GM12878 (cell line): ENCODE results near the gene SEBOX. TPM values are rescaled to one million over a fixed set of nuclear protein-coding genes. Genes with fewer than 3 reads are reported as not detected.

Experiments used
- ATAC-seq: fragments of 200-7000 bp; cut with Tn5 transposase; 3 replicates; pipeline ENCODE4 v1.9.1; 2020; ENCODE audit warnings: mild to moderate bottlenecking, moderate library complexity
- BruUV-seq: library from RNA; stranded (reverse); fragments of 400-500 nt; replicated peaks from 2 replicates; lab custom pipeline; 2021; lab: Mats Ljungman, UMichigan
- CTCF ChIA-PET: fragments of 300-600 bp; sonication (Branson Sonifier 250); formaldehyde crosslinking; extraction: SDS; loops from one replicate; lab custom pipeline; 2021; ENCODE audit warnings: inconsistent platforms; lab: Yijun Ruan, JAX
- POLR2A ChIA-PET: fragments of 350-600 bp; formaldehyde crosslinking; extraction: SDS; loops from one replicate; lab custom pipeline; 2021; ENCODE audit warnings: inconsistent platforms; lab: Charles Lee
- RAD21 ChIA-PET: fragments of 300-600 bp; sonication (Branson Sonifier 250); formaldehyde crosslinking; loops from one replicate; lab custom pipeline; 2023; ENCODE audit warnings: antibody characterized with exemption; ENCODE audit not compliant: unreplicated experiment; lab: Charles Lee
- SMC1A ChIA-PET: fragments of 300-600 bp; sonication (Branson Sonifier 250); formaldehyde crosslinking; loops from one replicate; lab custom pipeline; 2023; ENCODE audit not compliant: unreplicated experiment, uncharacterized antibody; lab: Charles Lee
- DNase-seq: peaks from one replicate; pipeline ENCODE4 v3.0.0-alpha.2; 2011; ENCODE audit warnings: low read depth, low spot score
- FAIRE-seq: peaks from 3 replicates; lab custom pipeline; 2011; peaks lifted over from hg19 to GRCh38; lab: Jason Lieb, UNC
- H2AFZ ChIP-seq: 2 replicates; pipeline ENCODE4 v1.6.0; 2011; ENCODE audit warnings: low read depth, low read length, control low read depth; ENCODE audit not compliant: control insufficient read depth
- H3K27ac ChIP-seq: 2 replicates; pipeline ENCODE4 v1.5.1; 2011; ENCODE audit warnings: control low read depth; ENCODE audit not compliant: control insufficient read depth, insufficient read depth
- H3K27me3 ChIP-seq, 2 experiments: replicated peaks in 1 of 2; 2 replicates each; pipeline versions ENCODE4 v1.6.0 to v1.6.1; 2011; ENCODE audit warnings: low read length in 1 of 2; ENCODE audit not compliant: control insufficient read depth in 2 of 2, insufficient read depth in 2 of 2
- H3K36me3 ChIP-seq, 2 experiments: 2 replicates each; pipeline ENCODE4 v1.5.1; 2011; ENCODE audit warnings: low read length in 1 of 2; ENCODE audit not compliant: control insufficient read depth in 2 of 2, insufficient read depth in 2 of 2
- H3K4me1 ChIP-seq: 2 replicates; pipeline ENCODE4 v1.6.1; 2011; ENCODE audit warnings: mild to moderate bottlenecking, low read length, moderate library complexity, mixed read lengths; ENCODE audit not compliant: control insufficient read depth, insufficient read depth
- H3K4me2 ChIP-seq: 2 replicates; pipeline ENCODE4 v1.6.0; 2011; ENCODE audit warnings: control low read depth; ENCODE audit not compliant: control insufficient read depth, insufficient read depth
- H3K4me3 ChIP-seq: fragments of 200-600 bp; sonication (generic); 2 replicates; pipeline ENCODE4 v1.5.1; 2016
- H3K79me2 ChIP-seq: 2 replicates; pipeline ENCODE4 v1.6.0; 2011; ENCODE audit warnings: low read length; ENCODE audit not compliant: control insufficient read depth, insufficient read depth
- H3K9ac ChIP-seq: 2 replicates; pipeline ENCODE4 v1.8.0; 2011; ENCODE audit warnings: low read length, control low read depth, mixed read lengths; ENCODE audit not compliant: control insufficient read depth, insufficient read depth
- H3K9me3 ChIP-seq: replicated peaks from 3 replicates; pipeline ENCODE4 v1.5.1; 2011; ENCODE audit warnings: mild to moderate bottlenecking, low read length; ENCODE audit not compliant: control insufficient read depth, insufficient read depth
- H4K20me1 ChIP-seq: 2 replicates; pipeline ENCODE4 v1.6.0; 2011; ENCODE audit not compliant: control insufficient read depth, insufficient read depth
- ATF3 ChIP-seq: IDR thresholded peaks from 2 replicates; pipeline ENCODE4 v1.6.1; 2011; ENCODE audit warnings: low read depth, mild to moderate bottlenecking, low read length, moderate library complexity, borderline replicate concordance; ENCODE audit errors: extremely low read depth
- BCL3 ChIP-seq: IDR thresholded peaks from 2 replicates; pipeline ENCODE4 v1.6.1; 2011; ENCODE audit warnings: borderline replicate concordance, low read depth, mild to moderate bottlenecking, moderate library complexity, low read length; ENCODE audit not compliant: insufficient read depth, poor library complexity, severe bottlenecking
- BCLAF1 ChIP-seq: fragments of 450-650 bp; IDR thresholded peaks from 2 replicates; pipeline ENCODE4 v1.6.1; 2017; ENCODE audit warnings: antibody characterized with exemption, mild to moderate bottlenecking, moderate library complexity
- BHLHE40 ChIP-seq, 2 experiments: fragments of 450-650 bp in 1 of 2; IDR thresholded peaks; 2 replicates each; pipeline ENCODE4 v1.6.1; 2011 to 2017; ENCODE audit warnings: low read depth in 2 of 2, borderline replicate concordance in 1 of 2, improper control_type of control experiment in 1 of 2, low read length in 1 of 2, mild to moderate bottlenecking in 1 of 2
- CHD1 ChIP-seq: IDR thresholded peaks from 2 replicates; pipeline ENCODE4 v1.6.1; 2012; ENCODE audit warnings: low read depth, low read length, improper control_type of control experiment
- ESRRA ChIP-seq: IDR thresholded peaks from 2 replicates; pipeline ENCODE4 v1.6.1; 2012; ENCODE audit warnings: mild to moderate bottlenecking, low read length, improper control_type of control experiment
- HDAC2 ChIP-seq: fragments of 200-600 bp; sonication (generic); IDR thresholded peaks from 2 replicates; pipeline ENCODE4 v1.6.1; 2017
- IKZF1 ChIP-seq: fragments of 450-650 bp; conservative IDR thresholded peaks from 2 replicates; pipeline ENCODE4 v1.6.1; 2017; ENCODE audit warnings: antibody characterized with exemption, mild to moderate bottlenecking
- IKZF2 ChIP-seq, 2 experiments: fragments of 450-650 bp; IDR thresholded peaks; 2 replicates each; pipeline ENCODE4 v1.6.1; 2017; ENCODE audit warnings: mild to moderate bottlenecking in 2 of 2, moderate library complexity in 2 of 2
- JUND ChIP-seq: IDR thresholded peaks from 2 replicates; pipeline ENCODE4 v1.6.1; 2012; ENCODE audit warnings: low read depth, mild to moderate bottlenecking, low read length, improper control_type of control experiment, moderate library complexity
- MTA3 ChIP-seq: IDR thresholded peaks from 2 replicates; pipeline ENCODE4 v1.6.1; 2012; ENCODE audit warnings: low read length, inconsistent platforms, borderline replicate concordance
- NBN ChIP-seq: fragments of 450-650 bp; IDR thresholded peaks from 2 replicates; pipeline ENCODE4 v1.6.1; 2016
- NFIC ChIP-seq: IDR thresholded peaks from 2 replicates; pipeline ENCODE4 v1.6.1; 2012; ENCODE audit warnings: low read depth, mild to moderate bottlenecking, inconsistent platforms, low read length, moderate library complexity
- PAX5 ChIP-seq: IDR thresholded peaks from 2 replicates; pipeline ENCODE4 v1.6.1; 2011; ENCODE audit warnings: low read depth, low read length, borderline replicate concordance
- PML ChIP-seq: IDR thresholded peaks from 2 replicates; pipeline ENCODE4 v1.6.1; 2012; ENCODE audit warnings: low read length, inconsistent platforms
- SKIL ChIP-seq: fragments of 450-650 bp; IDR thresholded peaks from 2 replicates; pipeline ENCODE4 v1.6.1; 2017; ENCODE audit warnings: mild to moderate bottlenecking, low read depth, inconsistent platforms; ENCODE audit not compliant: poor library complexity, severe bottlenecking
- SMC3 ChIP-seq: IDR thresholded peaks from 2 replicates; pipeline ENCODE4 v1.6.1; 2011; ENCODE audit warnings: low read length, improper control_type of control experiment, borderline replicate concordance
- TARDBP ChIP-seq: IDR thresholded peaks from 2 replicates; pipeline ENCODE4 v1.6.1; 2016; ENCODE audit warnings: borderline replicate concordance
- ZNF217 ChIP-seq: fragments of 450-650 bp; IDR thresholded peaks from 2 replicates; pipeline ENCODE4 v1.6.1; 2017; ENCODE audit warnings: antibody characterized with exemption, mild to moderate bottlenecking
- ZNF24 ChIP-seq: fragments of 450-650 bp; IDR thresholded peaks from 2 replicates; pipeline ENCODE4 v1.6.1; 2017; ENCODE audit warnings: antibody characterized with exemption, mild to moderate bottlenecking
- WGBS: methylation state at CpG from one replicate; pipeline ENCODE4 v1.1.6; 2016; ENCODE audit warnings: low lambda C conversion rate; ENCODE audit not compliant: insufficient replicate concordance, insufficient coverage; ENCODE audit errors: missing lambda C conversion rate; 5-methylcytosine and 5-hydroxymethylcytosine counted together
- in situ Hi-C: fragments of 300-500 bp; cut with MboI; formaldehyde crosslinking; loops from 9 replicates; pipeline ENCODE4 v1.14.3; 2018; ENCODE audit warnings: mixed read lengths
- intact Hi-C: fragments of 100-400 bp; cut with micrococcal nuclease; formaldehyde crosslinking; loops from one replicate; pipeline ENCODE4 v1.14.2; 2022; ENCODE audit not compliant: unreplicated experiment
- polyA plus RNA-seq, 11 experiments: library from polyadenylated mRNA; depleted of rRNA in 4 of 11; unstranded in 6 of 11; stranded (reverse) in 5 of 11; fragments of >200 nt; fragmentation: Nextera tagmentation in 4 of 11; fragmentation: Illumina TruSeq in 1 of 11; extraction: Ambion mirVana in 4 of 11; extraction: Trizol in 1 of 11; gene quantifications; 1 replicate in 1 of 11; 2 replicates in 10 of 11; pipeline versions ENCODE4 v1.2.1 to v1.2.3, GENCODE V29; 2011 to 2016; ENCODE audit warnings: inconsistent platforms in 2 of 11, missing spikeins in 2 of 11, low read depth in 1 of 11
- total RNA-seq, 4 experiments: library from RNA; depleted of rRNA in 3 of 4; stranded (reverse); fragments of >200 nt in 3 of 4; fragmentation: Illumina TruSeq in 1 of 4; extraction: Trizol in 1 of 4; gene quantifications; 2 replicates each; pipeline versions ENCODE4 v1.2.1 to v1.2.3, GENCODE V29; 2013 to 2021

Gene SEBOX
- total and polyA plus RNA-seq, 10 of the 15 experiments (the other 5 are each of a cell fraction or from before 2014, with no cell fraction given) = not detected

- in situ Hi-C loops = no loop called here
- Histone ChIP-seq H3K9me3 (no peaks in the 10 kb centered on the region), H3K27ac (no peak overlapping the region), H2AFZ (no peak overlapping the region), H3K4me1 (peaks cover 3% of the 10 kb centered on the region), H4K20me1 (no peaks in the 10 kb centered on the region), H3K9ac (no peak overlapping the region), H3K36me3 (peaks cover 0 to 1% of the 10 kb centered on the region in 2 experiments; a peak in 2 of 4 replicates), H3K79me2 (no peaks in the 10 kb centered on the region), H3K4me2 (no peak overlapping the region), H3K4me3 (no peak overlapping the region), H3K27me3 (no peaks in the 10 kb centered on the region)
- ATAC-seq (no peak), DNase-seq (no peak), FAIRE-seq (no peak)
- no TSS peak for BruUV-seq
- SMC1A ChIA-PET = no interaction called here
- CTCF ChIA-PET = interaction anchor here (6.2 kb wide), 1 partner anchor 14 kb away, joined by 37 read pairs; no protein-coding TSS in a partner anchor
- intact Hi-C loops = no loop called here
- POLR2A ChIA-PET = no interaction called here
- TF ChIP-seq TARDBP = no peak
- no peak for TF ChIP-seq IKZF1
- TF ChIP-seq HDAC2 = no peak
- TF ChIP-seq ZNF217 = no peak
- TF ChIP-seq BCLAF1 = no peak
- TF ChIP-seq IKZF2 (IDR thresholded peaks at IDR 0.05) = no peak
- TF ChIP-seq PAX5 = no peak
- TF ChIP-seq NBN = no peak
- no peak for TF ChIP-seq BCL3
- TF ChIP-seq ATF3 = no peak
- no peak for TF ChIP-seq PML
- TF ChIP-seq MTA3 = no peak
- no peak for TF ChIP-seq ESRRA
- no peak for TF ChIP-seq NFIC
- no peak for TF ChIP-seq CHD1
- no peak for TF ChIP-seq SKIL
- no peak for TF ChIP-seq ZNF24
- TF ChIP-seq SMC3 = no peak
- no peak for TF ChIP-seq BHLHE40 (IDR thresholded peaks at IDR 0.05; ENCODE audit: borderline replicate concordance in 1 of 2, low read depth in 2 of 2, low read length in 1 of 2)
- no peak for TF ChIP-seq JUND
- WGBS = 62% methylated on average over 3 of the region's 3 CpGs
- RAD21 ChIA-PET = no interaction called here
Measured at GRCh38 chr17:28402224-28402630, 37.2 kb upstream of the SEBOX start.
